Pancreas (tissue), 10 donors: ENCODE measurements around the gene KSR2. TPM values are rescaled to one million over a fixed set of nuclear protein-coding genes. Genes with fewer than 3 reads are reported as not detected.

ENCODE experiments used
- ATAC-seq, 4 donors: fragments of 200-7000 bp; cut with Tn5 transposase; one replicate each; pipeline versions ENCODE4 v1.8.0 to v1.9.1; 2020; ENCODE audit warnings: mild to moderate bottlenecking in 4 of 4, moderate library complexity in 4 of 4
- DNase-seq, 6 donors: peaks; one replicate each; pipeline ENCODE4 v3.0.0-alpha.2; 2020
- FAIRE-seq: peaks from 2 replicates; lab custom pipeline; 2012; peaks lifted over from hg19 to GRCh38; lab: Jason Lieb, UNC
- H3K27ac ChIP-seq, 4 donors: fragments of 200-600 bp; sonication (generic); 1 replicate in 3 of 4; 2 replicates in 1 of 4; pipeline versions ENCODE4 v1.5.0 to v1.8.0; 2020
- H3K27me3 ChIP-seq, 4 donors: fragments of 200-600 bp; one replicate each; pipeline ENCODE4 v1.8.0; 2021
- H3K36me3 ChIP-seq, 3 donors: fragments of 200-600 bp; sonication (generic) in 1 of 3; one replicate each; pipeline versions ENCODE4 v1.5.0 to v1.8.0; 2020 to 2021
- H3K4me1 ChIP-seq, 3 donors: fragments of 200-600 bp; one replicate each; pipeline ENCODE4 v1.8.0; 2021
- H3K4me3 ChIP-seq, 4 donors: fragments of 200-600 bp; sonication (generic) in 2 of 4; one replicate each; pipeline versions ENCODE4 v1.5.0 to v1.8.0; 2020 to 2021
- H3K9me3 ChIP-seq, 4 donors: fragments of 200-600 bp; one replicate each; pipeline ENCODE4 v1.8.0; 2021
- WGBS, 2 donors: extraction: QIAGEN DNeasy Blood & Tissue Kit; methylation state at CpG; one replicate each; pipeline ENCODE4 v1.1.7; 2013; 5-methylcytosine and 5-hydroxymethylcytosine counted together
- intact Hi-C, 3 donors: fragments of 100-400 bp; cut with DNase I; formaldehyde crosslinking; loops; one replicate each; pipeline versions ENCODE4 v1.11.1 to v1.14.2; 2022
- polyA plus RNA-seq, 2 donors: library from polyadenylated mRNA; stranded (reverse); fragments of 200-250 nt; gene quantifications; one replicate each; pipeline ENCODE4 v1.2.3, GENCODE V29; 2013
- total RNA-seq, 6 donors: library from RNA; stranded (reverse); fragmentation: NEBNext Ultra II Directional in 4 of 6; extraction: Animal tissue kit (Norgen Biotek cat#: 25700) in 4 of 6; gene quantifications; one replicate each; pipeline versions ENCODE4 v1.2.1 to v1.2.4, GENCODE V29; 2021 to 2023
- TF ChIP-seq, protein P1 (sequence below), 4 donors: fragments of 200-600 bp; sonication (generic) in 3 of 4; IDR thresholded peaks; one replicate each; pipeline versions ENCODE4 v1.5.0 to v1.8.0; 2021; ENCODE audit warnings: antibody characterized with exemption in 4 of 4
- donor health status: healthy with polysubstance abuse.
- donor health status: DM: no; HTN: no; CAD: no; lungs with moderate emphysema.
- donor health status: DM: no; HTN: no; CAD: no.
- donor health status: control.
- donor health status: control.
- donor health status: Bipolar disorder and iron deficiency.
- donor health status: DM: yes; HTN: yes; CAD: no.
- donor health status: DM: no; HTN: no; CAD: no.
- donor health status: DM: no; HTN: no; CAD: no.
- donor health status: DM: yes; HTN: yes; CAD: no.

The KSR2 gene
- total and polyA plus RNA-seq, 8 donors = 0.68 to 1.8 (median 1.3) TPM

DNA sequence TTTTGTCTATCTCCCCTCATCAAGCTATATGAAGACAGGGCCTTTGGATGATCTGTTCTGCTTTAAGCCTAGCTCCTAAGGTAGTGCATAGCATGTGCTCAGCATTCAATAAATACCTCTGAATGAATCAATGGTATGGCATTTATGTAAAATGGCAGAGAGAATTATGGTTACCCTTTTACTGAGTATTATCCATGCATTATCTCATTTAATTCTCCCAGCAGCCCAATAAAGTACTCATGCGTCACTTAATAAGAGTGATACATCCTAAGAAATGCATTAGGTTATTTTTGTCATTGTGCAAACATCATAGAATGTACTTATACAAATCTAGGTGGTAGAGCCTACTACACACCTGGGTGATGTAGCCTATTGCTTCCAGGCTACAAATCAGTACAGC is 269.7 kb downstream of the KSR2 start:
- no peak for ATAC-seq
- Histone ChIP-seq H3K4me3 (no peak overlapping the region), H3K4me1 (no peaks in the 10 kb centered on the region), H3K9me3 (no peaks in the 10 kb centered on the region), H3K27me3 (no peaks in the 10 kb centered on the region), H3K27ac (no peak overlapping the region), H3K36me3 (no peaks in the 10 kb centered on the region)
- intact Hi-C loops = no loop called here
- no peak for DNase-seq
- no peak for FAIRE-seq
- TF ChIP-seq, protein P1, sequence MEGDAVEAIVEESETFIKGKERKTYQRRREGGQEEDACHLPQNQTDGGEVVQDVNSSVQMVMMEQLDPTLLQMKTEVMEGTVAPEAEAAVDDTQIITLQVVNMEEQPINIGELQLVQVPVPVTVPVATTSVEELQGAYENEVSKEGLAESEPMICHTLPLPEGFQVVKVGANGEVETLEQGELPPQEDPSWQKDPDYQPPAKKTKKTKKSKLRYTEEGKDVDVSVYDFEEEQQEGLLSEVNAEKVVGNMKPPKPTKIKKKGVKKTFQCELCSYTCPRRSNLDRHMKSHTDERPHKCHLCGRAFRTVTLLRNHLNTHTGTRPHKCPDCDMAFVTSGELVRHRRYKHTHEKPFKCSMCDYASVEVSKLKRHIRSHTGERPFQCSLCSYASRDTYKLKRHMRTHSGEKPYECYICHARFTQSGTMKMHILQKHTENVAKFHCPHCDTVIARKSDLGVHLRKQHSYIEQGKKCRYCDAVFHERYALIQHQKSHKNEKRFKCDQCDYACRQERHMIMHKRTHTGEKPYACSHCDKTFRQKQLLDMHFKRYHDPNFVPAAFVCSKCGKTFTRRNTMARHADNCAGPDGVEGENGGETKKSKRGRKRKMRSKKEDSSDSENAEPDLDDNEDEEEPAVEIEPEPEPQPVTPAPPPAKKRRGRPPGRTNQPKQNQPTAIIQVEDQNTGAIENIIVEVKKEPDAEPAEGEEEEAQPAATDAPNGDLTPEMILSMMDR (IDR thresholded peaks at IDR 0.05) = no peak
- WGBS, 2 donors = 95% methylated on average over 1 of the region's 1 CpG

DNA sequence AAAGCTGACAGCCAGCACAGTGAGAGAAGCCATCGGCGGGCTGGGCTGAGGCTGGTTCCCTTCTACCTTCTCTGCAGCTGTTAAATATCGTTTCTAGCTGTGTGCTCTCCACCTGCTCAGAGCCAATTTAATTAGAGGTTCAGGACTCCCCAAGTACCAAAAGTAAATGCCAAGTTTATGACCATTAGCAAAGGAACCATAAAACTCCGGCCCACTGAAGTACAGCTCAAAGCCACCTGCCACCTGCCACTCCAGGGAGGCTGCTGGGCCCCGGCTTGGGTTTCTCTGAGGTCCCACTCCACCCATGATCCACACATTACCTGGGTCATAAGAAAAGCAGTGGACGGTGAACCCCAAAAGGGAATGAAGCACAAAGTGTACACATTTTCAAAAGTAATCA is 272.8 kb downstream of the KSR2 start:
- Histone ChIP-seq H3K9me3 (no peaks in the 10 kb centered on the region), H3K4me3 (no peak overlapping the region), H3K36me3 (no peaks in the 10 kb centered on the region), H3K4me1 (no peaks in the 10 kb centered on the region), H3K27me3 (no peaks in the 10 kb centered on the region), H3K27ac (no peak overlapping the region)
- TF ChIP-seq, protein P1 (IDR thresholded peaks at IDR 0.05) = no peak
- no peak for ATAC-seq
- intact Hi-C loops = no loop called here
- WGBS, 2 donors = 83 to 92% methylated on average over 6 of the region's 6 CpGs
- no peak for DNase-seq
- FAIRE-seq = no peak

DNA sequence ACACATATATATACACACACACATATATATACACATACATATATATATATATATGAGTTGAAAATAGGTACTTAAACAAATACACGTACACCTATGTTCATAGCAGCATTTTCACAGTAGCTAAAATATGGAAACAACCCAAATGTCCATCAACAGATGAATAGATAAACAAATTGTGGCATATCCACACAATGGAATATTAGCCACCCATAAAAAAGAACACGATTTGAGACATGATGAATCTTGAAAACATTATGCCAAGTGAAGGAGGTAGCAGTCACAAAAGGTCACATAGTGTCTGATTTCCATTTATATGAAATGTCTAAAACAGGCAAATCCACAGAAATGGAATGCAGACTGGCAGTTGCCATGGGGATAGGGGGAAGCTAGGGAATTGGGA is 276.3 kb downstream of the KSR2 start:
- H3K27me3 ChIP-seq = no peaks in the 10 kb centered on the region
- WGBS, 2 donors = 70 to 84% methylated on average over 2 of the region's 2 CpGs
- intact Hi-C loops = no loop called here
- DNase-seq = no peak
- H3K4me3 ChIP-seq = no peak overlapping the region
- no peak overlapping the region for H3K27ac ChIP-seq
- no peaks in the 10 kb centered on the region for H3K36me3 ChIP-seq
- FAIRE-seq = no peak
- no peaks in the 10 kb centered on the region for H3K9me3 ChIP-seq
- no peak for ATAC-seq
- TF ChIP-seq, protein P1 (IDR thresholded peaks at IDR 0.05) = no peak
- no peaks in the 10 kb centered on the region for H3K4me1 ChIP-seq

DNA sequence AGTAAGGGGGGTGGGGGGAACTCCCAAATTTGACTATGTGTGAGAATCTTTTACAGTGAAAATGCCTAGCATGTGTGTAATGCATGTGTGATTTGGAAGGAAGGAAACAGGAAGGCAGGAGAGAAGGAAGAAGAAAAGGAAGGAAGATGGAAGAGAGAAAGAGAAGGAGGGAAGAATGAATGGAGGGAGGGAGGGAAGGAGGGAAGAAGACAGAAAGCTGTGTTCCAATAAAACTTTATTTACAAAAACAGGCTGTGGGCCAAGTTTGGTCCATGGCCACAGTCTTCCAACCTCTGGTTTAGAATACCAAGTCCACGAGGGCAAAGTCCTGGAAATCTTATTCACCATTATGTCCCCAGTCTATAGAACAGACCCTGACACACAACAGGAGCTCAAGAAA is 278.9 kb downstream of the KSR2 start:
- ATAC-seq (no peak), FAIRE-seq (no peak), DNase-seq (no peak)
- Histone ChIP-seq H3K9me3 (no peaks in the 10 kb centered on the region), H3K27ac (no peak overlapping the region), H3K4me3 (no peak overlapping the region), H3K27me3 (no peaks in the 10 kb centered on the region), H3K36me3 (no peaks in the 10 kb centered on the region), H3K4me1 (no peaks in the 10 kb centered on the region)
- TF ChIP-seq, protein P1 (IDR thresholded peaks at IDR 0.05) = no peak
- 73 to 75% methylated on average over 1 of the region's 1 CpG for WGBS, 2 donors
- intact Hi-C loops = no loop called here

DNA sequence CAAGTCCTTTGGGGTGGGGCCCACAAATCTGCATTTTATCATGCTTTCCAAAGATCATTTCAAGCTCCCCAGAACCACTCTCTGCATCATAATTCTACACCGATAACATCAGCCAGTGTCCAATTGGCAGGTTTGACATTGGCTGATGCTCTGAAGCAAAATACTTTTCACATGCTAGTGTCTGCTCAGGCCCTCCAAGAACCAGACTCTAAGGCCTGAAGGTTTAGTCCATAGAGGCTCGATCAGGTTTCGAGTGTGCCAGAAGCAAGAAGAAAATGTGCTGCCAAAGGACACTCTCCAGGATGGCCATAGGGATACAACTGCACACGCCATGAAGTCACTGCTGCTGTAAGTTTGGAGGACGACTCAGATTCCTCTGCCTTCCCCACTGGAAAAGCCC is 280.3 kb downstream of the KSR2 start:
- FAIRE-seq (no peak), DNase-seq (no peak), ATAC-seq (no peak)
- no peak overlapping the region for H3K4me3 ChIP-seq
- intact Hi-C loops = no loop called here
- no peaks in the 10 kb centered on the region for H3K36me3 ChIP-seq
- TF ChIP-seq, protein P1 (IDR thresholded peaks at IDR 0.05) = no peak
- no peaks in the 10 kb centered on the region for H3K4me1 ChIP-seq
- H3K27me3 ChIP-seq = no peaks in the 10 kb centered on the region
- WGBS, 2 donors = 80 to 87% methylated on average over 5 of the region's 5 CpGs
- no peaks in the 10 kb centered on the region for H3K9me3 ChIP-seq
- no peak overlapping the region for H3K27ac ChIP-seq
